GM20000 (cell line): ENCODE data around the gene RIMBP2.

ENCODE experiments used
- DNase-seq: peaks from one replicate; pipeline ENCODE4 v3.0.0; 2012; ENCODE audit warnings: low spot score
- TF ChIP-seq, protein P1 (sequence below): IDR thresholded peaks from 2 replicates; pipeline ENCODE4 v1.5.1; 2012; ENCODE audit warnings: mild to moderate bottlenecking, control low read depth; ENCODE audit errors: extremely low read depth, missing control alignments

Gene RIMBP2

DNA sequence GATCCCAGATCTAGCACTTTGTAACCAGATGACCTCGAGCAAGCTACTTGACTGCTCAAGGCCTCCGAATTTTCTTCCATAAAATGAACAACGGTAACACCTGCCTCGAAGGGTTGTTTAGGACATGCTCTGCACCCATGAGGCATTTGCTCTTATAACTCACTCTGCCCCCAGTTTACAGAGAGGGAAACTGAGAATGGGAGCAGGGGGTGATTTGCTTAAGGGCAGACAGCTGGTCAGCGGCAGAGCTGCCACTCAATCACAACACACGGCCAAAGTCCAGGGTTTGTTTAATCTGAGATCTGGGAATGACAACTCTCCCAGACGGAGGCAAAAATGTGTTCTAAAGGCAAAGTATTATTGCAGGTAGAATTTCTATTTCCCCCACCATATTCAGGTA lies 156.3 kb downstream of the RIMBP2 start:
- TF ChIP-seq, protein P1, sequence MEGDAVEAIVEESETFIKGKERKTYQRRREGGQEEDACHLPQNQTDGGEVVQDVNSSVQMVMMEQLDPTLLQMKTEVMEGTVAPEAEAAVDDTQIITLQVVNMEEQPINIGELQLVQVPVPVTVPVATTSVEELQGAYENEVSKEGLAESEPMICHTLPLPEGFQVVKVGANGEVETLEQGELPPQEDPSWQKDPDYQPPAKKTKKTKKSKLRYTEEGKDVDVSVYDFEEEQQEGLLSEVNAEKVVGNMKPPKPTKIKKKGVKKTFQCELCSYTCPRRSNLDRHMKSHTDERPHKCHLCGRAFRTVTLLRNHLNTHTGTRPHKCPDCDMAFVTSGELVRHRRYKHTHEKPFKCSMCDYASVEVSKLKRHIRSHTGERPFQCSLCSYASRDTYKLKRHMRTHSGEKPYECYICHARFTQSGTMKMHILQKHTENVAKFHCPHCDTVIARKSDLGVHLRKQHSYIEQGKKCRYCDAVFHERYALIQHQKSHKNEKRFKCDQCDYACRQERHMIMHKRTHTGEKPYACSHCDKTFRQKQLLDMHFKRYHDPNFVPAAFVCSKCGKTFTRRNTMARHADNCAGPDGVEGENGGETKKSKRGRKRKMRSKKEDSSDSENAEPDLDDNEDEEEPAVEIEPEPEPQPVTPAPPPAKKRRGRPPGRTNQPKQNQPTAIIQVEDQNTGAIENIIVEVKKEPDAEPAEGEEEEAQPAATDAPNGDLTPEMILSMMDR, result no peak
- DNase-seq, result no peak

DNA sequence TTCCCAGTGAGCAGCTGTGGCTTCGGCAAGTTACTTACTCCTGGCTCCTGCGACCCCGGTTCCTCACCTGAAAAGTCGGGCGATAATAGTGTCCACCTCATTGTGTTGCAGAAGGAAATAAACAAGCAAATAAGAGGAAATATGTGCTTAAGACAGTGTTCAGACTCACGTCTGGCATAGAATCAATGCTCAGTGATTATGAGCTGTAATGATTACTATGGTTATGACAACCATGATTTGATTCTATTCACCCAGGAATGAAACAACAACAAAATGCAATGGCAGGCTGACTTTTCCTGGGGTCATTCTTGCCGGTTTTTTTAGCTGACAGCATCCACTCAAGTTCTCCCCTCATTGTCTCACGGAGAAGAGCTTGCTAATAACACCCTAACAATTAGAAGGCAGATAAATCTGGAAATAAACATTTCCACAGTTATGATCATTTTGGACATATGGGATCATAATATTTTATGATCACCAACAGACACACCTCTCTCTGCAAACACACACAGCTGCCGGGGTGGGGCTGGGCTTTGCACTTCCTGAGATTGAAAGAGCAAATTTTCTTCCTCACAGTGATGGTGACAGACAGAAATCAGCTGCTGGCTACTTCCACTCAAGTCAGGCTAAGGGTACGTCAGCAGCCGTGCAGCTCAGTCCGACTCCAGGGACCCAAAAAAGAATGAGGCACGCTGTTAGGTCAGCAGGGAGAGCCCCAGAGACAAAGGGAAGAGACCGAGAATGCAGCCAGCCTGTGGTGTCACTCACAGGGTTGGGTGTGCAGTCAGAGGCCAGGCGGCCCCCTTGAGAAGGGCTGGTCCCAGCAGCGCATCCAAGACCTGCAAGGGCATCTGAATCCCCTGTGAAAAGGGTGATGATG lies 158.0 kb downstream of the RIMBP2 start:
- TF ChIP-seq, protein P1, result no peak
- no peak for DNase-seq

DNA sequence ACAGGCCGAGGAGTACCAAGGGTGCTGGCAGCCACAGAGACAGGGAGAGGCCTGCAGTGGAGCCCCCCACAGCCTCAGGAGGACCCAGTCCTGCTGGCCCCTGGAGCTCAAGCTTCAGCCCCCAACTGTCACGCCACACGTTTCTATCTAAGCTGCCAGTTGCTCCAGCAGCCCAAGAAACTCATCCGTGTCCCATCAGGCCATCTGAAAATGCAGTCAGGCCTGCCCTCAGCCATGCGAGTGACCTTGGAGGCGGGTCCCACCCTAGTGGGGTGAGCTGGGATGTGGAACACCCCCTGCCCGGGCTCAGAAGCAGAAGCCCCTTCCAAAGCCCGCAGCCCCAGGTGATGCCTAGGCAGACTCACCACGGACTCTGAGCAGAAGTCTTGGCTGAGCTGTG lies 158.9 kb downstream of the RIMBP2 start:
- DNase-seq, result no peak
- TF ChIP-seq, protein P1, result no peak

DNA sequence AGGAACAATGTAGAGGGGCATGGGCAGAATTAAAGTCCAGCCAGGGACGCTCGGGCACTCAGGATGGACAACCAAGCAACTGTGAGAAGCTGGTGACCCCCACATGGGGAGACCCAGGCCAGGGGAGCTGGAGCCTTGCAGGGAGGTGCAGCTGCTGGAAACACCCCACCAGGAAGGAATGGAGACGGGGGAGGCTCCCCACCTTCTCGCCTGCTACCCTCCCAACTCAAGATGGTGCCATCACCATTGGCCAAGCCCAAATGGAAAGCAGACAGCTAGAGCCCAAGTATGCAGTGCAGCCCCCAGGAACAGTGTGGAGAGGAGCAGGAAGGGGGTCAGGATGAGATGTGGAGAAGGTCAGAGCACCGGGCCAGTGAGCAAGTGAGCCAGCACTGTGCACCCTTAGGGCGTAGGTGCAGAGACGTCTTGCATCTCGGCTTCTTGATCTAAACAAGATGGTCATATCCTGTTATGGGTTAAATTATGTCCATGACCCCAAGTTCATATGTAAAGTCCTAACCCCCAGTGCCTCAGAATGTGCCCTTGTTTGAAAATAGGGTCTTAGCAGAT lies 159.5 kb downstream of the RIMBP2 start:
- TF ChIP-seq, protein P1, result no peak
- DNase-seq, result no peak

DNA sequence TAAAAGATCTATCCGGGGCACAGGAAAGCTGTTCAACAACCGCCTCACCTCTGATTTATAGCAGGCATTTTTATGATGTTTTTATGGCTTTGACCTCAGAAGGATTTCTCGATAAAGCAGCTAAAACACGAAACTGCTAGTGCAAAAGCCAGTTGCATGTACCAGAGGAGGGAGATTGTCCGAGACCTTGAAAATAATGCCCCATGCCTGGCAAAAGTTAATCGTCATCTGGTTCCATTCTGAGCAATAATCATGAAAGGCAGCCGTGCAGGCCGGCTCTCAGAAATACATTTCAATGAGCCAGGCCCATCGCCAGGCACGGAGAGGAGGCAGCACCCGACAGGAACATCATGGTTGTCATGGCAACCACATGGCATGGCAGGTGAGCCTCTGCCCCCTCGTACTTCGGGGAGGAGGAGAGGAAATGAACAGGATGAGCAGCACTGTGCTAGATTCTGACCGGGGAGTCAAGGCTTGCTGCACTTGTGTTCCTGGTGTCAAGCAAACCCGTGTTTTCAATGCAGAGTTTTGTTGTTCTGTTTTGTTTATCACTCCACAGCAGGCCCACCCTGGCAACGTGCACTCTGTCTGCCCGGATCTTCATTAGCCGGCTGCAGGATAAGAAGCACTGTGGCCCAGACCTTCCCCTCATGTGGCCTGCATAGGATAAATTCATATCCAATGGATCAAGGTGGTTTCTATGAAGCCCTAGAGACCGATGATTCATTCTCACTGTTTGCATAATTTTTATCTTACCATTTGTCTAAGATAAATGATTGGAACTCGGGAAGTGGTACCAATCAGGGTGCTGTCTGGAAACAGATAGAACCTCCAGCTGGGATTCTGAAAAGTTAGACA lies 160.2 kb downstream of the RIMBP2 start:
- TF ChIP-seq, protein P1, result no peak
- DNase-seq, result no peak

DNA sequence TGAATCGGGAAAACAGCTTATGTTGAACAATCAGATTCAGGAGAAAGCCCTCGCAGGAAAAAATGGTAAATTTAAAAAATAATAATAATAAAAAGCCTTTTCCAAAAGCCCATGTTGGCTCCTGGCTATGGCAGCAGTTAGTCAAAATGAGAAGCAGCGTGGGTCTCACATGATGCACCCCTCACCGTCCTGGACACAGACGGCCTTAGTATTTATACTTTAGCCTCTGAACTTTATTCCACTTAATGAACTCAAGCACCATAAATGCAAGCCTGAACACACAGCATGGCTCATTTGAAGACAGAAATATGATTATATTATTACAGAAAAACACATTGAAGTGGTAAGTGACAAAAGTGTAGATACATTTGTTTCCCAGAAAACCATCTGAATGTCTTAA lies 160.9 kb downstream of the RIMBP2 start:
- DNase-seq, result no peak
- TF ChIP-seq, protein P1, result no peak
